22Rv1 (cell line): ENCODE data around the gene TNFAIP8.

Source experiments
- H3K27ac ChIP-seq: fragments of 450-650 bp; 2 replicates; pipeline ENCODE4 v1.5.1; 2017
- CTCF ChIP-seq: fragments of 450-650 bp; IDR thresholded peaks from 2 replicates; pipeline ENCODE4 v1.5.1; 2017; ENCODE audit warnings: mild to moderate bottlenecking
- ZFX ChIP-seq: fragments of 450-650 bp; IDR thresholded peaks from 2 replicates; pipeline ENCODE4 v1.6.1; 2017; ENCODE audit warnings: antibody characterized with exemption, borderline replicate concordance

Gene TNFAIP8

DNA sequence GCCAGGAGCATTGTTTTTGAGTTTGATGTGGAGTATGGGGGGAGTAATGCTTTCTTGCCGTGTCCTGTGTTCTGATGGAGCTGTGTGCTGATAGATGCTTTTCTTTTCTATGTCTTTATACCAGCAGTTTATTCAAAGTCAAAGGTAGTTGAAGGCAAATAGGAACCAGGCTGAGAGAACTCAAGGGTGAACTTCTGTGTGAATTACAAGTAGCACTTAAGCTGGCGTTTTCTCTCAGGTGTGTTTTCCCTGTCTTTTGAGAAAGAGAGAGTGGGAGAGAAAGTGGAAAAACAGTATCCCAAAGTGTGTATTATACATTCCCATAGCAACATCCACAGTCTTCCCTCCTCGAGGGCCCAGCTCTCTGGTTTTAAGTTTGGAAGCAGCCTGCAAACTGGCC is 1.5 kb downstream of the TNFAIP8 start:
- H3K27ac ChIP-seq: no peak overlapping the region

GRCh38 chr5:119357808-119358529 is 2.1 kb downstream of the TNFAIP8 start:
- TF ChIP-seq ZFX: no peak
- no peak for TF ChIP-seq CTCF

More for the DNA sequence above, 1.5 kb downstream of the TNFAIP8 start:
- TF ChIP-seq CTCF (no peak), ZFX (no peak)

DNA sequence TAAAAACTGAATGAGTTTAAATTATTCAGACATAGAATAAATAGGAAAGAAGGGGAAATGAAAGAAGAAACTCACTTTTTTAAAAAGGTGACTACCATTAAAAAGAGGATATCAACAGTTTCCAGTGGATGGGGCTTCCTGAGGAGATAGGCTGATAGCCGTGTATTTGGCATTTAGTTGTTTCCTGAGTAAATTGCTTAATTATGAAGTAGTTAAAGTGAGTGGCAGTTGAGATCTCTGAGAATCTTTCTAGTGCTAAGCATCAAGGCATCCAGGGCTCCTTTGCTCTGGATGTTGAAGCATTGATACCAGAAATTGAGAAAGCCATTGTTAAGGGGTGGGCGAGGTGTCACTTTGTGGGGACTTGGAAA is 2.7 kb downstream of the TNFAIP8 start:
- TF ChIP-seq ZFX: no peak
- no peak for TF ChIP-seq CTCF
- no peak overlapping the region for H3K27ac ChIP-seq

More at GRCh38 chr5:119357808-119358529, 2.1 kb downstream of the TNFAIP8 start:
- no peak overlapping the region for H3K27ac ChIP-seq

- no peak overlapping the region for H3K27ac ChIP-seq
- no peak for TF ChIP-seq ZFX
- TF ChIP-seq CTCF: no peak
These were observed 3.2 kb downstream of the TNFAIP8 start for GRCh38 chr5:119358901-119359603.

GRCh38 chr5:119359737-119360413 is 4.1 kb downstream of the TNFAIP8 start:
- no peak overlapping the region for H3K27ac ChIP-seq
- TF ChIP-seq CTCF (no peak), ZFX (no peak)

DNA sequence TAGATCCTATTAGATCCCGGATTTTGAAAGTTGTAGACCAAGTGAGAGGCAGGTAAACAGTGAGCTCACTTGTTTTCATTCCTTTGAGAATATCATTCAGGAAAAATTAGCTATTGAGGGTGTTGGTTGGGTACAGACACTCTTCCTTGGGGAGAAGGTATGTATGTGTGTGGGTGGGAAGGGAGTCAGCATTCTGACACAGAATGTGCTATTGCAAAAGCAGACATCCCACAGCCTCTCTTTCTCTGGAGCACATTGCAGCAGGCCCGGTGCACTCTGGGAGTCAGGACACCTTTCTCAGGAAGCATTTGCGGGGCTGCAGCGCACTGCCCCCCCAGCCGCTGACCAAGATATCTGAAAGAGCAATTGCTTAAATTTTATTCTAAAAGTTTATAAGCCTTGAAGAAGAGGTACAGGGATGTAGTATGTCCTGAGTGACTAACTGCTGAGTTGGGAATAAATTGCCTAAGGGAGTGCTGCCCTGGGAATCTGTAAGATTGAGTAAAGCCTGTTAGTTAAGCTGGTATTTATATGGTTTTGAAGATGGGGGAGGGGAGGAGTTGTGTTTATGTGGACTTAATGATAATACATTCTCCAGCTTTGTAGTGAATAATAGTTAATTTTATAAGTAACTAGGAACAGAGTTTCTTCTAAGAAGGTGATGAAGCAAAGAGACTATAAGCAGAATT is 5.2 kb downstream of the TNFAIP8 start:
- TF ChIP-seq CTCF (no peak), ZFX (no peak)
- H3K27ac ChIP-seq: no peak overlapping the region
